Measurements from ENCODE around the gene PSMC1.
"Not testable (repeated sequence)": the region's sequence is repeated elsewhere in the genome, so short reads cannot be mapped to it uniquely, and the experiment has no call there.

PSMC1 gene
- 58.3 to 61.1 reads per million in 2 donors for total RNA-seq

- DNase-seq: peak; percentile 80
Observed at GRCh38 chr14:90256354-90257131, at the start of gene PSMC1. Gene PSMC1 (plus strand): TSS chr14:90256553. CDS start chr14:90256598, 45 bp downstream.

- no peak for DNase-seq
Observed at GRCh38 chr14:90213099-90213748, 43.1 kb upstream of the PSMC1 start.

- DNase-seq: no peak
Observed at GRCh38 chr14:90228478-90228877, 27.9 kb upstream of the PSMC1 start.

GRCh38 chr14:90229942-90230341 lies 26.4 kb upstream of the PSMC1 start:
- not testable (repeated sequence) for DNase-seq

GRCh38 chr14:90235179-90235976 lies 21.0 kb upstream of the PSMC1 start:
- peak; percentile 56 for DNase-seq

- no peak for DNase-seq
Observed at GRCh38 chr14:90239139-90239538, 17.2 kb upstream of the PSMC1 start.

- no peak for DNase-seq
Observed at GRCh38 chr14:90242444-90242843, 13.9 kb upstream of the PSMC1 start.

GRCh38 chr14:90246936-90247335 lies 9.4 kb upstream of the PSMC1 start:
- DNase-seq: no peak

- not testable (repeated sequence) for DNase-seq
Observed at GRCh38 chr14:90247441-90247840, 8.9 kb upstream of the PSMC1 start.

GRCh38 chr14:90248594-90248993 lies 7.8 kb upstream of the PSMC1 start:
- no peak for DNase-seq

- DNase-seq: no peak
Observed at GRCh38 chr14:90253826-90254225, 2.5 kb upstream of the PSMC1 start.

- DNase-seq: no peak
Observed at GRCh38 chr14:90255871-90256270, 482 bp upstream of the PSMC1 start.

GRCh38 chr14:90263748-90264449 lies 7.5 kb downstream of the PSMC1 start:
- no peak for DNase-seq

GRCh38 chr14:90266441-90267154 lies 10.2 kb downstream of the PSMC1 start:
- no peak for DNase-seq

GRCh38 chr14:90268420-90268819 lies 12.1 kb downstream of the PSMC1 start:
- no peak for DNase-seq

GRCh38 chr14:90272523-90272922 lies 16.2 kb downstream of the PSMC1 start:
- no peak for DNase-seq

GRCh38 chr14:90273532-90273931 lies 17.2 kb downstream of the PSMC1 start:
- no peak for DNase-seq

- no peak for DNase-seq
Observed at GRCh38 chr14:90274019-90274418, 17.7 kb downstream of the PSMC1 start.

- no peak for DNase-seq
Observed at GRCh38 chr14:90274808-90275457, 18.6 kb downstream of the PSMC1 start.

- DNase-seq: no peak
Observed at GRCh38 chr14:90275458-90275814, 19.1 kb downstream of the PSMC1 start.

GRCh38 chr14:90275820-90276219 lies 19.5 kb downstream of the PSMC1 start:
- DNase-seq: no peak

Data from T-helper 9 cell (primary cell).